Stimulated activated CD8-positive, alpha-beta memory T cell treated with anti-CD3 and anti-CD28 coated beads, Interleukin-12 subunit alpha, Interleukin-12 subunit beta, amount 100 ng/mL, for 1 hour (primary cell): Measurements from ENCODE around the gene PATL2.
"Not testable (repeated sequence)": the region's sequence is repeated elsewhere in the genome, so short reads cannot be mapped to it uniquely, and the experiment has no call there.

ENCODE experiments used
- DNase-seq: peaks from one replicate; pipeline ENCODE4 v3.0.0-alpha.2; 2020; ENCODE audit warnings: low read depth

PATL2 gene

DNA sequence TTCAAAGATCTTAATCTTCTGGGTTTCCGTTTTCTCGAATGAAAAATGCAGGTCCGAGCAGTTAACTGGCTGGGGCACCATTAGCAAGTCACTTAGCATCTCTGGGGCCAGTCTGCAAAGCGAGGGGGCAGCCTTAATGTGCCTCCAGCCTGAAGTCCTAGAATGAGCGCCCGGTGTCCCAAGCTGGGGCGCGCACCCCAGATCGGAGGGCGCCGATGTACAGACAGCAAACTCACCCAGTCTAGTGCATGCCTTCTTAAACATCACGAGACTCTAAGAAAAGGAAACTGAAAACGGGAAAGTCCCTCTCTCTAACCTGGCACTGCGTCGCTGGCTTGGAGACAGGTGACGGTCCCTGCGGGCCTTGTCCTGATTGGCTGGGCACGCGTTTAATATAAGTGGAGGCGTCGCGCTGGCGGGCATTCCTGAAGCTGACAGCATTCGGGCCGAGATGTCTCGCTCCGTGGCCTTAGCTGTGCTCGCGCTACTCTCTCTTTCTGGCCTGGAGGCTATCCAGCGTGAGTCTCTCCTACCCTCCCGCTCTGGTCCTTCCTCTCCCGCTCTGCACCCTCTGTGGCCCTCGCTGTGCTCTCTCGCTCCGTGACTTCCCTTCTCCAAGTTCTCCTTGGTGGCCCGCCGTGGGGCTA, at the start of gene PATL2, which contains the start of gene B2M:
Gene PATL2, minus strand, starts transcription at position 228 of the 647 bp plus-strand sequence. CDS start 34,833 bp downstream, outside the sequence.
Gene B2M, plus strand, starts transcription at position 422 of the 647 bp plus-strand sequence. Its CDS starts 30 bp downstream, at position 452.
- DNase-seq: peak; percentile 93

DNA sequence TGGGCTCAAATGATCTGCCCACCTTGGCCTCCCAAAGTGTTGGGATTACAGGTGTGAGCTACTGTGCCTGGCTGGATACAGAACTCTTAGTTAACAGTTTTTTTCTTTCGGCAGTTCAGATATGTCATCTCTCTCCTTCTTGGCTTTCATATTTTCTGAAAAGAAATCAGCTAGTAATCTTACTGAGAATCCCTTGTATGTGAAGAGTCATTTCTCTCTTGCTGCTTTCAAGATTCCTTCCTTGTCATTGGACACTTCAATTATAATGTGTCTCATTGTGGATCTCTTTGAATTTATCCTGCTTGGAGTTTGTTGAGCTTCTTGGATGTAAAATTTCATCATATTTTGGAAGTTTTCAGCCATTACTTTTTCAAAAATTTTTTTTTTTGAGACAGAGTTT, 42.2 kb upstream of the PATL2 start:
- DNase-seq: no peak

DNA sequence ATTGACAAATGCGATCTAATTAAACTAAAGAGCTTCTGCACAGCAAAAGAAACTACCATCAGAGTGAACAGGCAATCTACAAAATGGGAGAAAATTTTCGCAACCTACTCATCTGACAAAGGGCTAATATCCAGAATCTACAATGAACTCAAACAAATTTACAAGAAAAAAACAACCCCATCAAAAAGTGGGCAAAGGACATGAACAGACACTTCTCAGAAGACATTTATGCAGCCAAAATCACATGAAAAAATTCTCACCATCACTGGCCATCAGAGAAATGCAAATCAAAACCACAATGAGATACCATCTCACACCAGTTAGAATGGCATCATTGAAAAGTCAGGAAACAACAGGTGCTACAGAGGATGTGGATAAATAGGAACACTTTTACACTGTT, 32.3 kb upstream of the PATL2 start:
- not testable (repeated sequence) for DNase-seq

DNA sequence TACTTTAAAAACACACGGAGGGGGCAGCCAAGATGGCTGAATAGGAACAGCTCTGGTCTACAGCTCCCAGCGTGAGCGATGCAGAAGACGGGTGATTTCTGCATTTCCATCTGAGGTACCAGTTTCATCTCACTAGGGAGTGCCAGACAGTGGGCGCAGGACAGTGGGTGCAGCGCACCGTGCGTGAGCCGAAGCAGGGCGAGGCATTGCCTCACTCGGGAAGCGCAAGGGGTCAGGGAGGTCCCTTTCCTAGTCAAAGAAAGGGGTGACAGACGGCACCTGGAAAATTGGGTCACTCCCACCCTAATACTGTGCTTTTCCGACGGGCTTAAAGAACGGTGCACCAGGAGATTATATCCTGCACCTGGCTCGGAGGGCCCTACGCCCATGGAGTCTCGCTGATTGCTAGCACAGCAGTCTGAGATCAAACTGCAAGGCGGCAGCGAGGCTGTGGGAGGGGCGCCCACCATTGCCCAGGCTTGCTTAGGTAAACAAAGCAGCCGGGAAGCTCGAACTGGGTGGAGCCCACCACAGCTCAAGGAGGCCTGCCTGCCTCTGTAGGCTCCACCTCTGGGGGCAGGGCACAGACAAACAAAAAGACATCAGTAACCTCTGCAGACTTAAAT, 28.2 kb upstream of the PATL2 start:
- DNase-seq: not testable (repeated sequence)

DNA sequence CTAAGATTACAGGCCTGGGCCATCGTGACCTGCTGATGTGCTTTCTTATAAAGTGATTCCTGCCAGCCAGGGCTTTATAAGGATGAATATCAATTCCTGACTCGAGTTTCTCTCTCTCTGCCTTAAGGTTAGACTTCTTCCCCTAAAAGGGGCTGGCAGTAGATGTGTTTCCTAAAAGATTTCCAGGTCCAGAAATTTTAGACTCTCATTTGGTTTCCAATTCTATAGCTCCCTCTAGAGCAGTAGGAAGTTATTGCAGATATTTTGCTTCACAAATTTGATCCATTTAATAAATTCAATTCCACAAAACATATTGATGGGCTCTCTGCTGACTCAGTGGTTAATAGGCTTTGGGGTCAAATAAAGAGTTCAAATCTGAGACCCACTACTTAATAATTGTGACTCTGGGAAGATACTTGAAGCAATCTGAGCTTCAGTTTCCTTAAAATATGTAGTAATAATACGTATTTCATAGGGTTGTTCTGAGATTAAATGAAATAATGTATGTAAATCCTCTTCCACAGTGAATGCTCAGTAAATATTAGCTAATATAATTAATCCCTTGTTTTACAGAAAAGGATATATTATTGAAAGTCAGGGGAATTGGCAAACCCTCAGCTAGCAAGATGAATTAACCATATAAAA, 27.3 kb upstream of the PATL2 start:
- no peak for DNase-seq

DNA sequence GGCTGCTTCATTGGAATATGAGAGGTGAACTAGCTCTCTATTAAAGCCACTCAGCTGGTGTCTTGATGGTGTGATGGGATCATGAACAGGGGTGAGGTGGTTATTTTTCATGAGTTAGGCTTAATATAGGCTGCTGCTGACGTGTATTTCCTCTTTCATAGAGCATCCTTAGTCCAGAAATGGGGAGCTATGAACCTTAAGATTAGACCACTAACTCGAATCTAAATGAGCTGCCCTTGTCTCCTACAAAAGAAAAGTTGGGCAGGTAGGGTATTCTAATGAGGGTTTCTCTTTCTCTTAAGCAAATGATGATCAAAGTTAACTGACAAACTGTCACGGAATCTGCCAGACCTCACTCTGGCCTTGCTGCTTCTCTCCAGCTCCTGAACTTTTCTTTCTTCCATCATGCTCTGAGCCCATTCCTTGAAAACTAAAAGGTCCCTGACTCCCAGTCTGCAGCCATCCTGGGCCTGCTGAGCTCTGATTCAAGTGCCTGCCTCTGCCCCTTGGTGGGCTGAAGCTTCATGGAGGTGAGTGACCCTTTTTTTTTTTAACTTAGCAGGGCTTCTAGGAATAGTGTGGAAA, 25.1 kb upstream of the PATL2 start, which contains the start of gene TRIM69:
Gene TRIM69, plus strand, starts transcription at position 348 of the 585 bp plus-strand sequence. Its CDS starts 177 bp downstream, at position 525.
- no peak for DNase-seq

DNA sequence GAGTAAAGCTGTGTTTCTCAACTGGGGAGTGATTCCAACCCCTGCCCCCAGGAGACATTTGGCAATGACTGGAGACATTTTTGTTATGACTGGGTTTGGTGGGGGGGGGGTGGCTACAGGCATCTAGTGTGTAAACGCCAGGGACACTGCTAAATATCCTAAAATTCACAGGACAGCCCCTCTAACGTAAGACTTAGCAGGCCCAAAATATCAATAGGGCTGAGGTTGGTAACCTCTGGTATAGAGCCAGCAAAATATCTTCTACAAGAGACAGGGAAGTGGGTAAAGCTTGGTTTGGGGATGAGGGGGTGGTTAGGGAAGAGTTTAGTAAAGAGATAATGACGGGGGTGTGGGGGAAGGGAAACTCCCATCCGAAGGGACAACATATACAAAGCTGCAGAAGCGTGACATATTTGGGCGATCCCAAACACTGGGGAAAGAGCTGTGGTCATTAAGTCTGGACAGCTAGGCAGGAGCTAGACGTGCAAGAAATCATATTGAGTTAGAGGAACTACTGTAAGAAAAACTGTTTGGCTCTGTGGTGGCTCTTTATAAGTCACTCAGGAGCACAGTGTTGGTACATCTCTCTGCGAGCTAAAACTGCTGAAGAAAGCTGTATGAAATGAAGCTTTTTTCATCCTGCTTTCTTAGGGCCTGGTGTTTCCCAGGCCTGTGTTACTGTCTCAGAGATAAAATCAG, 24.5 kb upstream of the PATL2 start:
- DNase-seq: no peak

DNA sequence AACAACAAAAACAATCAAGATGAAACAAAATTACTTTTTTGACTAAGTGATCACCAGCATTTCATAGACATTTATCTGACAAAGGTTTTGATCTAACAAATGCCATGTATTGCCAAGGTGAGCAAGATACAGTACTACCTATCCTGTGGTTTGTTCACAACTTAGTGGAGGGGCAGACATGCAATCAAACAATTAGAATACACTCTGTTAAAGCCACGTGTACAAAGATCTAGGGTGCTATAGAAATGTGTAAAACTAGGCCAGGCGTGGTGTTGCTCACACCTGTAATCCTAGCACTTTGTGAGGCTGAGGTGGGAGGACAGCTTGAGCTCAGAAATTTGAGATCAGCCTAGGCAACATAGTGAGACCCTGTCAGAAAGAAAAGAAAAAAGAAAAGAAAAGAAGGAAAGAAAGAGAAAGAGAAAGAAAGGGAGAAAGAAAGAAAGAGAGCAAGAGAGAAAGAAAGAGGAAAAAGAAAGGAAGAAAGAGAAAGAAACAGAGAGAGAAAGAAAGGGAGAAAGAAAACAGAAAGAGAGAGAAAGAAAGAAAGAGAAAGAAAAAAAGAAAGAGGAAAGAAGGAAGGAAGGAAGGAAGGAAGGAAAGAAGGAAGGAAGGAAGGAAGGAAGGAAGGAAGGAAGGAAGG, 23.8 kb upstream of the PATL2 start:
- DNase-seq: no peak

DNA sequence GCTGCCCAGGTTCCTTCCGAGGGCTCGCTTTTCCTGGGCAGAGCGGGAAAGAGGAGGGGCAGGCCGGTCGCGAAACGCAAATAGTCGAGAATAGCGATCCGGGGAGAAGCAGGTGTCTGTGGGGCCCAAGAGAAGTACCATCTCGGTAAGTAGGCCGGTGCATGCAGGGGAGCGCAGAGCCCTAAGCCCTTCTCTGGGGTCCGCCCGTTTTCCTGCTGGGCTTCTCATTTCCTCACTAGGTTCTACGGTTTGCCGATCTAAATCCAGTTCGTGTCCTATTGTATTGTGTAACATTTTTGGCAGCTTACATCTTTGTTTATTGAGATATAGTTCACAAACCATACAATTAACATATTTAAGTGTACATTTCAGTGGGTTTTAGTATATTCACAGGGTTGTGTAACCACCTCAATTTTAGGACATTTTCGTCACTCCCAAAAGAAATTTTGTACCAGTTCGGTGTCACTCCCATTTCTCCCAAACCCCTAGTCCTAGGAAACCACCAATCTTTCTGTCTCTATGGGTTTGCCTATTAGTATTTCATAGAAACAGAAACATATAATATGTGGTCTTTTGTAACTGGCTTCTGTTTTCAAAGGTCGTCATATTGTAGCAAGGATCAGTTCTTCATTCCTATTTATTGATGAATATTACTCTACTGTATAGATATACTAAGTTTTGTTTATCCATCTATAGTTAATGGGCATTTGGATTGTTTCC, 18.4 kb upstream of the PATL2 start:
- no peak for DNase-seq

DNA sequence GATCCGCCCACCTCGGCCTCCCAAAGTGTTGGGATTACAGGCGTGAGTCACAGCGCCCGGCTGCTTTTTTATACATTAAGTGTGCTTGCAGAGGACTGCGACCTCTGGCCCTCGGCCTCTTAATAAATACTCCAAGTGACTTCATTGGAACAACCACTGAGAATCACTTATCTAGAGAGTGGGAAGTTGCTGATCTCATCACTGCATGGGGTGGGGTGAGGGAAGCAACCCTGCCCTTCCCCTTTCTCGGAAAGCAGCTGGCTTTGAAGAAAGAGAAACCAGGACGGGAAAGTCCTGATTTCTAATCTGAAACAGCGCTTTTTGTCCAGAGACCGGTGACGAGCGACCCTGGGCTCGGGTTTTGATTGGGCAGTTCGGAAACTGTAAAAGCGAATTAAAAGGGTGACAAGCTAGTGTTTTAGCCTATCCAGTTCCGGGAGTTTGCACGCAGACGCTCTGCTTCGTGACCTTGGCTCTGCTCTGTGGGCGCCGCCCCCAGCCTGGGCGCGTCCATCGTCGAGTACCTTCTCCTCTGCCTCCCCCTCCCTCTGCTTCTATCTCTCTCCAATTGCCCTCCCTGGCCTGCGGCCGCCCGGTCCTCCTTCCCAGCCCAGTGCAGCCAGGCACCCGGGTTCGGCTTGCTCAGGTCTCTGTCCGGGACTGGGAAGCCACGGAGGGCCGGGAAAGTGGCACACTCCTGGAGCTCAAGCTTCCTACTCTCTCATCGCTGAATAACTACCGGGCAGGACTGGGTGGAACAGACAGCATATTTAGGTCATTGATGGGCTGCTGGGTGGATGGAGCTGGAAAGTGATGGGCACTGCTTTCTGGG, 17.7 kb upstream of the PATL2 start:
- DNase-seq: peak; percentile 91

DNA sequence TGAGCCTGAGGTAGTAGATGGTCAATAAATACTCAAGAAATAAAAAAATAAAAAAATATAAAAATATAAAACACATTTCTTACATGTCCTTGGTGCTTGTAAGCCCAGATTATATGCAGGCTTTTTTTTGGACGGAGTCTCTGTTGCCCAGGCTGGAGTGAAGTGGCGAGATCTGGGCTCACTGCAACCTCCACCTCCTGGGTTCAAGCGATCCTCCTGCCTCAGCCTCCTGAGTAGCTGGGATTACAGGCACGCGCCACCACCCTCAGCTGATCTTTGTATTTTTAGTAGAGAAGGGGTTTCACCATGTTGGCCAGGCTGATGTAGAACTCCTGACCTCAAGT, 17.1 kb upstream of the PATL2 start:
- not testable (repeated sequence) for DNase-seq

DNA sequence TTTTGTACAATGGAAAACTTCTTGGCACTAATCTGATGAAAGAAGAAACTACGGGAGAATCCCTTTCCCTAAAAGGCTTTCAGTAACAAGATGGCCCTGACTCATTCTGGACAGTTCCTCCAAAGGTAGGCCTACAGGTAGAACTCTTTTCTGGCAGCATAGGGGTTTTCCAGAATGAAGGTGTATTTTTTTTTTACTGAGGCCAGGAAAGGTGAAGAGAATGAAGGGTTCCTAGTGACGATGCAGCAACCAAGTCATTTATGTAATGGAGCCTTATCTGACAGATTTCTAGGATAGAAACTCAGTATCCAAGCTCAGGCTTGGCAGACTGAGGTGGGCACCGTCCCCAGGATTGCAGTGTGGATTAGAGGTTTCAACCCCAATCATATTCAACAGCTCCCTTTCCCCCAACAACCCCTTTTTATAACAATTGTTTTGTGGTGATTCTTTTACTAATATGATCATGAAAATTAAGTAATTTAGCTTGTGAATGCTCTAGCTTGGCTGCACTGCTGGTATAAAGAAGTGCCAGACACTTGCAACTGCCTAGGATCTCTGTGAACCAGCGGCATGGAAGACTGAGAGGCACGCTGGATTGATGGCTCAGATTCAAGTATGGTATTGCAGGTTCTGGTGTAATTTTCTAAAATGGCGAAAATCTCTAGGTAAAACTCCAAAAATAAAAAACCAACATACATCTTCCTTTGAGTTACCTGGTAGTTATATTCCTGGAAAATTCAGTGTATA, 16.5 kb upstream of the PATL2 start:
- DNase-seq: no peak

DNA sequence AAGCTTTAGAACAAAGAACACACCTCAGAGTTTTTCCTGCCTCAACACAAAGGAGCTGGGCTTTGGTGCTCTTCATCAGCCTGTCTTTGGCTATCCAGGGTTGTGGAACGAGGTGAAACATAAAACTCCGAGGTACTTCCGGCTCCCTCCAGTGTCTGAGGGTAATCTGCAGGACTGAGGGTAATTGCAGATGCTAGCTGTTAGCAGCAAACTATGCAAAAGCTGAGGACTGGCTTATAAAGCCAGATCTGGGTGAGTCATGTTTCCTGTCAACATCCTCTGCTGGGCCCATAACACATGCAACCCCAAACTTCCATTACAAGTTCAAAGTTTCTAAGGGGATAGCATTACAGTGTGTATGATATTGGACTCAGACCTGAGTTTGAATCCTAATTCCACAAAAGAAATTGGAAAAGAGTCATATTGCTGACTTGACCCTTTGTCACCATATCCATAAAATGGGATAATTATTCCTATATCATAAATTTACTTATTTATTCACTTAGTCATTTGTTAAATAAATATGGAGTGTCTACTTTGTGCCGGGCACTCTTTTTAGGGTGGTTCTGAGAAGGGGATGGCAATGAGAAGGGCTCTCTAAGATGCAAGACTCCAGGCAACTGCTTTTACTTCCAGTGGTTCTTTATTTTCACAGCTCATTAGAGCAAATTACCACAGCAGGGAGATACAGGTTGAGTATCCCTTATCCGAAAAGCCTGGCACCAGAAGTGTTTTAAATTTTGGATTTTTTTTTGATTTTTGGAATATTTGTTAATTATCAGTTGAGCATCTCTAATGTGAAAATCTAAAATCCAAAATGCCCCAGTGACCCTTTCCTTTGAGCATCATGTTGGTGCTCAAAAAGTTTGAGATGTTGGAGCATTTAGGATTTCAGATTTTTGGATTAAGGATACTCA, 15.7 kb upstream of the PATL2 start:
- peak; percentile 63 for DNase-seq

DNA sequence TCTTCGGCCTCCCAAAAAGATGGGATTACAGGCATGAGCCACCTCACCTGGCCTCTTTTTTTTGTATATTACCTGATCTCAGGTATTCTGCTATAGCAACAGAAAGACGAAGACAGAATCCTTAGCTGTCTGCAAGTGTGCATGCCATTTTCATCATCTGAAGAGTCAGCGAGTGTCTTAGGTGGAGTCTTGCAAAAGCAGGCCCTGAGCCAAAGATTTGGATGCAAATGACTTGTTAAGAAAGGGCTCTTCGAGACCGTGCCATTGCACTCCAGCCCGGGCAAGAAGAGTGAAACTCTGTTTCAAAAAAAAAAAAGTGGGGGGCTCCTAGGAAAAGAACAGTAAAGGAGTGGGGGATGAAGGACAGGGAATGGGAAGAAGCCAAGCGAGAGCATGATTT, 15.0 kb upstream of the PATL2 start:
- DNase-seq: no peak

DNA sequence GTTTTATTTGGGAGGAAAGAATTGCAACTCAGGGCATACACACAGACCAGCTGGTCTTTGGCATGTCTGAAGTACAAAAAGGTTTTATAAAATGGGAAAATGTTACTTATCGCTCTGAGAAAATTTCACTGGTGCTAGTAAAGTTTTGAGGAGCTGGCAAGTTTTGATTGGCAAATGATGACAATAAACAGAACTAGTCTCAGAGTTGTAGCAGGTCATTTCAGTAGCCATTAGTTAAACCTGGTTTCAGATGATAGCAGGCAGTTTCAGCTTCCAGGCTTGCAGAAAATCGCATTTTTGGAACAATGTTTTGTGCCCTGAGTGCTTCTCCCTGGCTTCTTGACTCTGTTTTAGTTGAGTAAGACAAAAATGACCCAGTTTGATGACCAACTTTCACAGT, 10.9 kb upstream of the PATL2 start:
- no peak for DNase-seq

DNA sequence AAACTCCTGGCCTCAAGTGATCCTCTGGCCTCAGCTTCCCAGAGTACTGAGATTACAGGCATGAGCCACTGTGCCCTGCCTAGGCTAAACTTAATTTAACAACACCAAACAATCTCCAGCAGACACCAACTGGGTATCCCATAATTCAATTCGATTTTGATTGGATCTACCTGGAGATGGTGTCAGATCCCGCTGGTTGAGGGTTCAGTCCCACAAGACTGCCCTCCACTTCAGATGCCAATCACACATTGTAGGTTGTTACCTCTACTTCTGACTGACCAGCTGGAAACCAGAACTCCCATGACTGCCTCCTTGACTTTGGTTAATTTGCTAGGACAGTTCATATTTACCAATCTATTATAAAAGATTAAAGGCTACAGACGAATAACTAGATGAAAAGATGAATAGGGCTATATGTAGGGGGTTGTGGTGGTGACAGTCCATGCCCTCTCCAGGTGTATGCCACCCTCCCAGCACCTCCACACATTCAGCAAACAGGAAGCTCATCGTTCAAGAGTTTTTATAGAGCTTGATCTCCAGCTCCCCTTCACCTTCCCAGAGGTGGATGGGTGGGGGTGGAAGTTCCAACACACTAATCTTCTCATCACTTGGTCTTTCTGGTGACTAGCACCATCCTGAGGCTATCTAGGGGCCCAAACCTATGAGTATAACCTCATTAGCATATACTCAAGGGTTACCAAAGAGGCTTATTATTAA, 9.5 kb upstream of the PATL2 start:
- DNase-seq: no peak

DNA sequence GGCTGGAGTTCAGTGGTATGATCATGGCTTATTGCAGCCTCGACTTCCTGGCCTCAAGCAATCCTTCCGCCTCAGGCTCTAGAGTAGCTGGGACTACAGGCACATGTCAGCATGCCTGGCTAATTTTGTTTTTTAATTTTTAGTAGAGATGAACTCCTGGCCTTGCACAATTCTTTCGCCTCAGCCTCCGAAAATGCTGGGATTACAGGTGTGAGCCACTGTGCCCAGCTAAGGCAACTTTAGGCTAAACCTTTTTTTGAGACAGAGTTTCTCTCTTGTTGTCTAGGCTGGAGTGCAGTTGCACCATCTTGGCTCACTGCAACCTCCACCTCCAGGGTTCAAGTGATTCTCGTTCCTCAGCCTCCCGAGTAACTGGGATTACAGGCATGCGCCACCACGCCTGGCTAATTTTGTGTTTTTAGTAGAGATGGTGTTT, 8.9 kb upstream of the PATL2 start:
- not testable (repeated sequence) for DNase-seq
